Measurements from ENCODE around the gene CYLD.

The CYLD gene

DNA sequence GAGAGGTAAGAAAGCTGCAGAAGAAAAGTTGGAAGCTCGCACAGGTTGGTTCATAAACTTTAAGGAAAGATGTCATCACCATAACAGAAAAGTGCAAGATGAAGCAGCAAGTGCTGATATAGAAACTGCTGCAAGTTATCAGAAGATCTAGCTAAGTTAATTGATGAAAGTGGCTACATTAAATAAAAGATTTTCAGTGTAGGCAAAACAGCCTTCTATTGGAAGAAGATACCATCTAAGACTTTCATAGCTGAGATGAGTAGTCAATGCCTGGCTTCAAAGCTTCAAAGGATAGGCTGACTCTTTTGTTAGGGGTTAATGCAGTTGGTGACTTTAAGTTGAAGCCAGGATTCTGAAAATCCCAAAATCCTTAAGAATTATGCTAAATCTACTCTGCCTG is 24.0 kb downstream of the CYLD start:
- TF ChIP-seq, protein P1, sequence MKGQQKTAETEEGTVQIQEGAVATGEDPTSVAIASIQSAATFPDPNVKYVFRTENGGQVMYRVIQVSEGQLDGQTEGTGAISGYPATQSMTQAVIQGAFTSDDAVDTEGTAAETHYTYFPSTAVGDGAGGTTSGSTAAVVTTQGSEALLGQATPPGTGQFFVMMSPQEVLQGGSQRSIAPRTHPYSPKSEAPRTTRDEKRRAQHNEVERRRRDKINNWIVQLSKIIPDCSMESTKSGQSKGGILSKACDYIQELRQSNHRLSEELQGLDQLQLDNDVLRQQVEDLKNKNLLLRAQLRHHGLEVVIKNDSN (IDR thresholded peaks at IDR 0.05) = no peak
- TF ChIP-seq FOXM1 (IDR thresholded peaks at IDR 0.05; ENCODE audit: borderline replicate concordance, low read depth) = no peak

DNA sequence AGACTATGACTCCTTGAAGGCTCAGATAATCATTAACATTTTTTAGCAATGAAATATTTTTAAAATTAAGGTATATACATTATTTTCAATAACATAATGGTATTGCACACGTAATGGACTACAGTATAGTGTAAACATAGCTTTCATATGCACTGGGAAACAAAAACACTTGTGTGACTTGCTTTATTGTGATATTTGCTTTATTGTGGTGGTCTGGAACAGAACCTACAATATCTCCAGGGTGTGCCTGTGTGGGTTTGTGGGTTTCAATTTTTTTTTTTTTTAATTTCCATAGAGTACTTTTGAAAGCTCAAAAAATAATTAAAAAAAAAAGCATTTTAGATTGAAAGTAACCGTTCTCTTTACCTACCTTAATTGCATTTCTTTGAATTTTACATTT is 25.3 kb downstream of the CYLD start:
- no peak for TF ChIP-seq EGR1 (IDR thresholded peaks at IDR 0.05)
- TF ChIP-seq, protein P1 (IDR thresholded peaks at IDR 0.05) = no peak
- no peak for TF ChIP-seq EP300 (IDR thresholded peaks at IDR 0.05; ENCODE audit: borderline replicate concordance)
- TF ChIP-seq NFIC (IDR thresholded peaks at IDR 0.05) = no peak
- no peak for TF ChIP-seq CEBPB (IDR thresholded peaks at IDR 0.05)
- TF ChIP-seq TEAD4 (IDR thresholded peaks at IDR 0.05) = no peak
- no peak for TF ChIP-seq TCF12 (IDR thresholded peaks at IDR 0.05; ENCODE audit: low read depth)
- TF ChIP-seq FOXM1 (IDR thresholded peaks at IDR 0.05; ENCODE audit: borderline replicate concordance, low read depth) = no peak
- no peak for TF ChIP-seq YY1 (IDR thresholded peaks at IDR 0.05; ENCODE audit: low read depth)
- no peak for TF ChIP-seq TAF1 (IDR thresholded peaks at IDR 0.05; ENCODE audit: low read depth)

DNA sequence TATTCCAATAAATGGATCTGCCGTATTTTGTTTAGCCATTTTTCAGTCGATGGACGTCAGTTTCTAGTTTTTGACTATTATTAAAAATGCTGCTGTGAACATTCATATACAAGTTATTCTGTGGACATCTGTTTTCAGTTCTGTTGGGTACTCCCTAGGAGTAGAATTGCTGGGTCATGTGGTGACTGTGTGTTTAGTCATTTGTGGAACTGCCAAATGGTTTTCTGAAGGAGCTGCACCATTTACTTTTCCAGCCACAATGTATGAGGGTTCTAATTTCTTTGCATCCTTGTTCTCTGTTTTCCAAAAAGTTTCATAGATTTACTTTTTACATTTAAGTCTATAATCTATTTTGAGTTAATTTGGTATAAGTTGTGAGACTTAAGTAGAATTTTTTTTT is 29.5 kb downstream of the CYLD start:
- TF ChIP-seq EP300 (IDR thresholded peaks at IDR 0.05; ENCODE audit: borderline replicate concordance) (no peak), RAD21 (IDR thresholded peaks at IDR 0.05; ENCODE audit: low read depth) (no peak), ZBTB7A (IDR thresholded peaks at IDR 0.05; ENCODE audit: low read depth) (no peak), TEAD4 (IDR thresholded peaks at IDR 0.05) (no peak)
- TF ChIP-seq, protein P2, sequence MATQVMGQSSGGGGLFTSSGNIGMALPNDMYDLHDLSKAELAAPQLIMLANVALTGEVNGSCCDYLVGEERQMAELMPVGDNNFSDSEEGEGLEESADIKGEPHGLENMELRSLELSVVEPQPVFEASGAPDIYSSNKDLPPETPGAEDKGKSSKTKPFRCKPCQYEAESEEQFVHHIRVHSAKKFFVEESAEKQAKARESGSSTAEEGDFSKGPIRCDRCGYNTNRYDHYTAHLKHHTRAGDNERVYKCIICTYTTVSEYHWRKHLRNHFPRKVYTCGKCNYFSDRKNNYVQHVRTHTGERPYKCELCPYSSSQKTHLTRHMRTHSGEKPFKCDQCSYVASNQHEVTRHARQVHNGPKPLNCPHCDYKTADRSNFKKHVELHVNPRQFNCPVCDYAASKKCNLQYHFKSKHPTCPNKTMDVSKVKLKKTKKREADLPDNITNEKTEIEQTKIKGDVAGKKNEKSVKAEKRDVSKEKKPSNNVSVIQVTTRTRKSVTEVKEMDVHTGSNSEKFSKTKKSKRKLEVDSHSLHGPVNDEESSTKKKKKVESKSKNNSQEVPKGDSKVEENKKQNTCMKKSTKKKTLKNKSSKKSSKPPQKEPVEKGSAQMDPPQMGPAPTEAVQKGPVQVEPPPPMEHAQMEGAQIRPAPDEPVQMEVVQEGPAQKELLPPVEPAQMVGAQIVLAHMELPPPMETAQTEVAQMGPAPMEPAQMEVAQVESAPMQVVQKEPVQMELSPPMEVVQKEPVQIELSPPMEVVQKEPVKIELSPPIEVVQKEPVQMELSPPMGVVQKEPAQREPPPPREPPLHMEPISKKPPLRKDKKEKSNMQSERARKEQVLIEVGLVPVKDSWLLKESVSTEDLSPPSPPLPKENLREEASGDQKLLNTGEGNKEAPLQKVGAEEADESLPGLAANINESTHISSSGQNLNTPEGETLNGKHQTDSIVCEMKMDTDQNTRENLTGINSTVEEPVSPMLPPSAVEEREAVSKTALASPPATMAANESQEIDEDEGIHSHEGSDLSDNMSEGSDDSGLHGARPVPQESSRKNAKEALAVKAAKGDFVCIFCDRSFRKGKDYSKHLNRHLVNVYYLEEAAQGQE (IDR thresholded peaks at IDR 0.05; ENCODE audit: low read depth) = no peak
- TF ChIP-seq, protein P3, sequence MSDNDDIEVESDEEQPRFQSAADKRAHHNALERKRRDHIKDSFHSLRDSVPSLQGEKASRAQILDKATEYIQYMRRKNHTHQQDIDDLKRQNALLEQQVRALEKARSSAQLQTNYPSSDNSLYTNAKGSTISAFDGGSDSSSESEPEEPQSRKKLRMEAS (IDR thresholded peaks at IDR 0.05) = no peak
- TF ChIP-seq, protein P1 (IDR thresholded peaks at IDR 0.05) = no peak

DNA sequence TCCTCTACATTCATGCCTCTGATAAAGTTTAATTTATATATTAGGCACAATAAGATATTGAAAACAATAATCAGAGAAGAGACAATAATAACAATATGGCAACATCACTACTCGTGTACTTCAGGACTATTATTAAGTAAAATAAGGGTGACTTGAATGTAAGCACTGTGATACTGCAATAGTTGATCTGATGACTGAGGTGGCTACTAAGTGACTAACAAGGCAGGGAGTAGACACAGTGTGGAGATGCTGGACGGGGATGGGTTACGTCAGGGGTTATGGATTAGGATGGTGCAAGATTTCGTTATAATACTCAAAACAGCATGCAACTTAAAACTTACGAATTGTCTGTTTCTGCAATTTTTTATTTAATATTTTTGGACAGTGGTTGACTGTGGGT is 32.5 kb downstream of the CYLD start:
- no peak for TF ChIP-seq CREB1 (IDR thresholded peaks at IDR 0.05; ENCODE audit: low read depth)
- no peak for TF ChIP-seq RAD21 (IDR thresholded peaks at IDR 0.05; ENCODE audit: low read depth)

DNA sequence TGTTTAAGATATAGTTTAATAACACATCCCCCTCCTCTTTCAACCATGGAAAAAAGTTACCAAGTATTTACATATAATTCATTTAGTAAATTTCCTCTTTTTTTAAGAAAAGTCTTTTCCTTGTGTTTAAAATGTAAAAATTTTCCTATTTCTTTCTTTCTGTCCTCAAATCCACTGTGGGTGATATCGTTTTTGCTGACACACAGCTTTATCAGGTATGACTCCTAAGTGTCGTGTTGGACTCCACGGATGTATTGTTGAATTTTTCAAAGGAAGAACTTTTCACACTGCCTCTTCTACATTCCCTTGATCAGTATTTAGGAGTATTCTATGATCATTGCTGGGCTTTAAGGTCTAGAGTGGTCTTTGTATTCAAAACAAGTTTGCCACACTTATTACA is 33.1 kb downstream of the CYLD start:
- TF ChIP-seq EP300 (IDR thresholded peaks at IDR 0.05; ENCODE audit: borderline replicate concordance) (no peak), FOXM1 (IDR thresholded peaks at IDR 0.05; ENCODE audit: borderline replicate concordance, low read depth) (no peak), CREB1 (IDR thresholded peaks at IDR 0.05; ENCODE audit: low read depth) (no peak), TAF1 (IDR thresholded peaks at IDR 0.05; ENCODE audit: low read depth) (no peak)

DNA sequence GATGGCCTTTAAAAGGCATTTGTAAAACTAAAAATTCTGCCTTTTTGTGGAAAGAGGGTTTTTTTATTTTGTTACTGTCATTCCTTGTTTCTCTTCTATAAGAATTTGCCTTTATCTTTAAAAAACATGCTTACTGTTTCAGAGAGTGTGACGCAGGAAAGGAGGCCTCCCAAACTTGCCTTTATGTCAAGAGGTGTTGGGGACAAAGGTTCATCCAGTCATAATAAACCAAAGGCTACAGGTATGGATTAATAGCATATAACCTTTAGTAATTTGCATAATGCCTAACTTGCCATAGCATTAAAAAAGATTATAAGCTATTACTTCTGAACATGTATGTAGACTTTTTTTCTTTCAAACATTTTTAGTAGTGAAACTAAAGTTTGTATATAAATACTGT is 34.2 kb downstream of the CYLD start:
- TF ChIP-seq FOXM1 (IDR thresholded peaks at IDR 0.05; ENCODE audit: borderline replicate concordance, low read depth) (no peak), EGR1 (IDR thresholded peaks at IDR 0.05) (no peak), TEAD4 (IDR thresholded peaks at IDR 0.05) (no peak), ZBTB7A (IDR thresholded peaks at IDR 0.05; ENCODE audit: low read depth) (no peak), CEBPB (IDR thresholded peaks at IDR 0.05) (no peak), CREB1 (IDR thresholded peaks at IDR 0.05; ENCODE audit: low read depth) (no peak), RAD21 (IDR thresholded peaks at IDR 0.05; ENCODE audit: low read depth) (no peak)
- TF ChIP-seq, protein P3 (IDR thresholded peaks at IDR 0.05) = no peak
- TF ChIP-seq, protein P2 (IDR thresholded peaks at IDR 0.05; ENCODE audit: low read depth) = no peak
